Measurements from ENCODE around the gene KRT33A.

KRT33A gene

DNA sequence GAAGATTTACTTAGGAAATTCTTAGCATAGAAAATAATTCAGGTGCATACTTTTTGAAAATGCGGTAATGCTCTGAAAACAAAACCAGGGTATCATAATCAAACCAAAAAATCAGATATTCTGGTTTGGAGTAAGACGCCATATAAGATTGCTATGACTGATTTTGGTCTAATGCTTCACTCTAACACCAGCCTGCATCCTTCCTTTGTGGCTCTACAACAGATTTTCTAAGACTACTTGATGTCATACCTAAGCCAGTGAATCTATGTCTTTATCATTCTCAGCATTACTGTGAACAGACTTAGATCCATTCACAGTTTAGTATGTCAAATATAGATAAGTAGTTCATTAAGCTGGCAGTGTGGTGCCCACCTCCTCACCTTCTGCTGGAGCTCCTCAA lies 18.4 kb upstream of the KRT33A start:
- Mint-ChIP-seq H3K27ac (no peak overlapping the region), H3K9me3 (no peaks in the 10 kb centered on the region), H3K36me3 (ENCODE audit: low read depth) (no peaks in the 10 kb centered on the region), H3K27me3 (ENCODE audit: low read depth, poor library complexity) (peaks cover 8% of the 10 kb centered on the region), H3K4me3 (no peak overlapping the region), H3K4me1 (no peaks in the 10 kb centered on the region)
- no peak for DNase-seq
- TF ChIP-seq, protein P1, sequence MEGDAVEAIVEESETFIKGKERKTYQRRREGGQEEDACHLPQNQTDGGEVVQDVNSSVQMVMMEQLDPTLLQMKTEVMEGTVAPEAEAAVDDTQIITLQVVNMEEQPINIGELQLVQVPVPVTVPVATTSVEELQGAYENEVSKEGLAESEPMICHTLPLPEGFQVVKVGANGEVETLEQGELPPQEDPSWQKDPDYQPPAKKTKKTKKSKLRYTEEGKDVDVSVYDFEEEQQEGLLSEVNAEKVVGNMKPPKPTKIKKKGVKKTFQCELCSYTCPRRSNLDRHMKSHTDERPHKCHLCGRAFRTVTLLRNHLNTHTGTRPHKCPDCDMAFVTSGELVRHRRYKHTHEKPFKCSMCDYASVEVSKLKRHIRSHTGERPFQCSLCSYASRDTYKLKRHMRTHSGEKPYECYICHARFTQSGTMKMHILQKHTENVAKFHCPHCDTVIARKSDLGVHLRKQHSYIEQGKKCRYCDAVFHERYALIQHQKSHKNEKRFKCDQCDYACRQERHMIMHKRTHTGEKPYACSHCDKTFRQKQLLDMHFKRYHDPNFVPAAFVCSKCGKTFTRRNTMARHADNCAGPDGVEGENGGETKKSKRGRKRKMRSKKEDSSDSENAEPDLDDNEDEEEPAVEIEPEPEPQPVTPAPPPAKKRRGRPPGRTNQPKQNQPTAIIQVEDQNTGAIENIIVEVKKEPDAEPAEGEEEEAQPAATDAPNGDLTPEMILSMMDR (IDR thresholded peaks at IDR 0.05): no peak

DNA sequence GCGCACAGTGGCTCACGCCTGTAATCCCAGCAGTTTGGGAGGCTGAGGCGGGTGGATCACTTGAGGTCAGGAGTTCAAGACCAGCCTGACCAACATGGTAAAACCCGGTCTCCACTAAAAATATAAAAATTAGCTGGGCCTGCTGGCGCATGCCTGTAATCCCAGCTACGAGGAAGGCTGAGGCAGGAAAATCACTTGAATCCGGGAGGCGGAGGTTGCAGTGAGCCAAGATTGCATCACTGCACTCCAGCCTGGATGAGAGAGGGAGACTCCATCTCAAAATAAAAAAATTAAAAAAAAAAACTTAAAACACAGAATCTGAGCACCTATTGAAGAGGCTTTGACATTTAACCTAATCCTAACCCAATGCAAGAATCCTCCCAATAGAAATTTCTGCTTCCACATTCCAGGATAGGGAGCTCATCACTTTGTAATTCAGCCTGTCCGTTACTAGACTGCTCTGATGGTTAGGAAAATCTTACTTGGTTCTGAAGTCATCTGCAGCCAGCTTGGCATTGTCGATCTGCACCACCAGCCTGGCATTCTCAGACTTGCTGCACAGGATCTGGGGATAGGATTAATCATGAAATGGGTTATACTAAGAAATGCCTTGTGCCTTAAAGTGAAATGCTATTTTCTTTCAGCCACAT lies 16.9 kb upstream of the KRT33A start:
- H3K27me3 Mint-ChIP-seq (ENCODE audit: low read depth, poor library complexity): peaks cover 8% of the 10 kb centered on the region
- no peak overlapping the region for H3K4me3 Mint-ChIP-seq
- no peaks in the 10 kb centered on the region for H3K4me1 Mint-ChIP-seq
- TF ChIP-seq, protein P1 (IDR thresholded peaks at IDR 0.05): no peak
- no peak for DNase-seq
- no peaks in the 10 kb centered on the region for H3K9me3 Mint-ChIP-seq
- no peaks in the 10 kb centered on the region for H3K36me3 Mint-ChIP-seq (ENCODE audit: low read depth)
- no peak overlapping the region for H3K27ac Mint-ChIP-seq

DNA sequence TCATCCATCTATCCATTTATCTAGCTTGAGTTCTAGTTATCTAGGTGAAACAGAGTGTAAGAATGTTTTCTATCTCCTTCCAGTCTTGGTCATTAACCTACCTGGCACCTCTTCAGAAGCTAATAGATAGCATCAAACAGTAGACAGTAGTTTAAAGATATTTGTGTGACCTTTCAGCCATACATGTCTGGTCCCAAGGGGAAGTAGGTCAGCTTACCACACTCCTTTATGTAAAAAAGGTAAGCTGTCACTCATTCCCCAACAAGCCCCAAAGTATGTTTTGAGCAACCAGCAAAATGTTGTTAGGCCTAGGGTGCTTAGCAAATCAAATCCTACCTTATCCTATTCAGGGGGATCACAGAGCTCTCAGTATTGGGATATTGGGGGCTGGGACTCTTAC lies 15.4 kb upstream of the KRT33A start:
- no peaks in the 10 kb centered on the region for H3K4me1 Mint-ChIP-seq
- TF ChIP-seq, protein P1 (IDR thresholded peaks at IDR 0.05): no peak
- H3K36me3 Mint-ChIP-seq (ENCODE audit: low read depth): no peaks in the 10 kb centered on the region
- H3K9me3 Mint-ChIP-seq: no peaks in the 10 kb centered on the region
- no peak for DNase-seq
- H3K27me3 Mint-ChIP-seq (ENCODE audit: low read depth, poor library complexity): peaks cover 16% of the 10 kb centered on the region
- H3K4me3 Mint-ChIP-seq: no peak overlapping the region
- no peak overlapping the region for H3K27ac Mint-ChIP-seq

DNA sequence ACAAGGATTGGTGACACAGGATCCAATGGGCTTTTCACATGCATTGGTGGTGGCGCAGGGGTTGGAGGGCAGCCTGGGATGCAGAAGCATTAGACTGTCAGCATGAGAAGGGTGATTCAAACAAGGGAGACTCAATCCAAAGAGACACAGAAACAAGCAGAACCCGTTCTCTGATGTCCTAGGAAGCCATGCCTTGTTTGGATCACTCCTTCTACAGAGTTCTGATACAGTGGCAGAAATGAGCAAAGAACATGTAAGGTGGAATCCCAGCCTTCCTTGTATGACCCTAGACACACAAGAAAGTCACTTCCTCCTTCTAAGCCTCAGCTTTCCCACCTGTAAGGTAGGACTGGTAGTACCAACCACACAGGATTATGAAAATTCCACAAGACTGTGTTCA lies 13.3 kb upstream of the KRT33A start:
- H3K9me3 Mint-ChIP-seq: peaks cover 7% of the 10 kb centered on the region
- H3K4me1 Mint-ChIP-seq: no peaks in the 10 kb centered on the region
- no peak for DNase-seq
- no peaks in the 10 kb centered on the region for H3K36me3 Mint-ChIP-seq (ENCODE audit: low read depth)
- H3K27me3 Mint-ChIP-seq (ENCODE audit: low read depth, poor library complexity): peaks cover 14% of the 10 kb centered on the region
- TF ChIP-seq, protein P1 (IDR thresholded peaks at IDR 0.05): no peak
- no peak overlapping the region for H3K4me3 Mint-ChIP-seq
- no peak overlapping the region for H3K27ac Mint-ChIP-seq

DNA sequence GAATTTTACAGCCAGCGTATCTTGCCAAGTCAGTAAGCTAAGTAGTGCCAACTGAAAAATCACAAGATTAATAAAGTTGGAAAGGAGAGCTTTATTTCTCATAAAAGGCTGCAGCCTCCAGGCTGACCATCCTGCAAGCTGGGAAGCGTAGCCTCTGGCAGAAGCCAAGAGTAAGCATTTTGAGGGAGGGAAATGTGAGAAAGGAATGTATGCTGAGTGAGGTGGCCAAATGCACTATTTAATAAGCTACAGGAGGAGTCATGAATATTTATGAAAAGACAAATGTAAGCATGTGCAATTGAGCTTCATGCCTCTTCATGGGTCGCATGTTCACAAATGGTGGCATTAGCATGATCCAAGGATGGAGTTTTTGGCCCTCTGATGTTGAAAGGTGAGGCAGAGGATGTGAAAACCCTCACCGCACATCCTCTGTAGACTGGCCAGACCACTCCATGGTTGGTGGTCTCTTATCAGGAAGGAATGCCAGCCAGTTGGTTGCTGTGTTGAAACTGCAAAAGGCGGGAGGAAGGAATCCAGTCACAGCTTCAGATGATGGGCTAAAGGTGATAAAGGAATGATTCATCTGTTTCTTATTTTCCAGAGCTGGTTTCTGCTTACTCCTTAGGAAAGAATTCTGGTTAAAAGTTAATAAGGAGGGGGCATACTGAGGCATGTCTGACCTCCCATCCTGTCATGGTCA lies 9.8 kb upstream of the KRT33A start:
- no peaks in the 10 kb centered on the region for H3K36me3 Mint-ChIP-seq (ENCODE audit: low read depth)
- no peak overlapping the region for H3K4me3 Mint-ChIP-seq
- no peaks in the 10 kb centered on the region for H3K4me1 Mint-ChIP-seq
- H3K27me3 Mint-ChIP-seq (ENCODE audit: low read depth, poor library complexity): peaks cover 14% of the 10 kb centered on the region
- no peak overlapping the region for H3K27ac Mint-ChIP-seq
- no peak for DNase-seq
- H3K9me3 Mint-ChIP-seq: peaks cover 7% of the 10 kb centered on the region
- TF ChIP-seq, protein P1 (IDR thresholded peaks at IDR 0.05): no peak

DNA sequence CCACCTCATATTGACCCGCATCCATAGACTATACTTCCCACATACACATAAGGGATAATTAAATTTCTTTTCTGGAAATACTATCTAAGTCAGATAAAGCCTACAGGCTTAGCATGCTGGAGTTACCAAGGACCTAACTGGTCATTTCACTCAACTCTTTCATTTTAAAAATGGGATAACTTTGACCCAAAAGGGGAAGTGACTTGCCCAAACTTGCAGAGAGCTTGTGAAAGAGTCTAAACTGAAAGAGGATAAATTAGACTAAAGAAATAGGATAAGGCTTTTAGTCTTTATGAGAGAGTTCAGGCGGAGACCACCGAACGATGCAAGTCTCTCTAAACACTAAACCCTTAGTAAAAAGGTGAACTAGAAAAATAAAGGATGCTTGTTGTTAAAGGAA lies 3.9 kb upstream of the KRT33A start:
- TF ChIP-seq, protein P1 (IDR thresholded peaks at IDR 0.05): no peak
- Mint-ChIP-seq H3K4me1 (no peaks in the 10 kb centered on the region), H3K27ac (no peak overlapping the region), H3K36me3 (ENCODE audit: low read depth) (no peaks in the 10 kb centered on the region), H3K27me3 (ENCODE audit: low read depth, poor library complexity) (peaks cover 13% of the 10 kb centered on the region), H3K9me3 (no peaks in the 10 kb centered on the region), H3K4me3 (no peak overlapping the region)
- no peak for DNase-seq

All from nephron progenitor cell (in vitro differentiated cells).